Spleen (tissue), 11 donors: ENCODE data around the gene XPC. TPM values are rescaled to one million over a fixed set of nuclear protein-coding genes. Genes with fewer than 3 reads are reported as not detected.
A peak's percentile ranks its signal among the peaks of the same experiment; 100 is the strongest.

Experiments
- DNase-seq: peaks from one replicate; pipeline ENCODE4 v3.0.0-alpha.2; 2020
- H3K27ac ChIP-seq, 8 donors: fragments of 200-600 bp; sonication (generic) in 7 of 8; 1 replicate in 4 of 8; 2 replicates in 4 of 8; pipeline versions ENCODE4 v1.5.0 to v1.8.0; 2016 to 2021; ENCODE audit warnings: inconsistent platforms in 4 of 8, mild to moderate bottlenecking in 4 of 8, moderate library complexity in 1 of 8
- H3K27me3 ChIP-seq, 7 donors: fragments of 200-600 bp; sonication (generic) in 6 of 7; replicated peaks in 1 of 7; 1 replicate in 4 of 7; 2 replicates in 3 of 7; pipeline versions ENCODE4 v1.5.0 to v1.8.0; 2016 to 2021; ENCODE audit warnings: inconsistent platforms in 3 of 7, mild to moderate bottlenecking in 1 of 7
- H3K36me3 ChIP-seq, 6 donors: fragments of 200-600 bp; sonication (generic) in 5 of 6; 1 replicate in 4 of 6; 2 replicates in 2 of 6; pipeline versions ENCODE4 v1.5.0 to v1.8.0; 2016 to 2021; ENCODE audit warnings: inconsistent platforms in 2 of 6
- H3K4me1 ChIP-seq, 6 donors: fragments of 200-600 bp; sonication (generic) in 5 of 6; 1 replicate in 3 of 6; 2 replicates in 3 of 6; pipeline versions ENCODE4 v1.5.0 to v1.8.0; 2016 to 2021; ENCODE audit warnings: inconsistent platforms in 3 of 6
- H3K4me3 ChIP-seq, 8 donors: fragments of 200-600 bp; sonication (generic) in 7 of 8; 1 replicate in 4 of 8; 2 replicates in 4 of 8; pipeline versions ENCODE4 v1.5.0 to v1.8.0; 2016 to 2021; ENCODE audit warnings: inconsistent platforms in 4 of 8, mild to moderate bottlenecking in 4 of 8, moderate library complexity in 2 of 8
- H3K9me3 ChIP-seq, 8 donors: fragments of 200-600 bp; sonication (generic) in 7 of 8; 1 replicate in 4 of 8; 2 replicates in 4 of 8; pipeline versions ENCODE4 v1.5.0 to v1.8.0; 2016 to 2021; ENCODE audit warnings: inconsistent platforms in 4 of 8
- CTCF ChIP-seq, 11 experiments: fragments of 200-600 bp in 7 of 11; fragments of 450-650 bp in 4 of 11; sonication (generic) in 4 of 11; IDR thresholded peaks in 8 of 11; conservative IDR thresholded peaks in 3 of 11; 1 replicate in 7 of 11; 2 replicates in 4 of 11; pipeline versions ENCODE4 v1.4.0 to v1.8.0; 2016 to 2021; ENCODE audit warnings: antibody characterized with exemption in 11 of 11, inconsistent platforms in 4 of 11, mild to moderate bottlenecking in 1 of 11
- POLR2A ChIP-seq, 3 donors: fragments of 450-650 bp; IDR thresholded peaks; one replicate each; pipeline ENCODE4 v1.5.1; 2017; ENCODE audit warnings: antibody characterized with exemption in 3 of 3, mild to moderate bottlenecking in 1 of 3
- POLR2AphosphoS5 ChIP-seq, 3 donors: sonication (generic); formaldehyde crosslinking; IDR thresholded peaks; one replicate each; pipeline ENCODE4 v1.5.1; 2017; ENCODE audit warnings: antibody characterized with exemption in 3 of 3
- WGBS, 5 donors: extraction: QIAGEN DNeasy Blood & Tissue Kit in 3 of 5; methylation state at CpG; one replicate each; pipeline versions ENCODE4 v1.1.5 to v1.1.7; 2013 to 2018; 5-methylcytosine and 5-hydroxymethylcytosine counted together
- intact Hi-C: fragments of 100-400 bp; cut with DNase I; formaldehyde crosslinking; loops from one replicate; pipeline ENCODE4 v1.15.0; 2023; ENCODE audit warnings: low total_unique reads
- polyA plus RNA-seq, 3 donors: library from polyadenylated mRNA; stranded (reverse); fragments of 200-250 nt; gene quantifications; one replicate each; pipeline ENCODE4 v1.2.1, GENCODE V29; 2013
- total RNA-seq, 7 donors: library from RNA; depleted of rRNA in 3 of 7; stranded (reverse); fragments of >200 nt in 3 of 7; fragmentation: NEBNext Ultra II Directional in 4 of 7; extraction: Animal tissue kit (Norgen Biotek cat#: 25700) in 4 of 7; gene quantifications; one replicate each; pipeline versions ENCODE4 v1.1.0 to v1.2.1, GENCODE V29; 2016 to 2021
- donor health status: healthy with polysubstance abuse.
- donor health status: DM: no; HTN: no; CAD: no; lungs with moderate emphysema.
- donor health status: DM: no; HTN: no; CAD: no.
- donor health status: Bipolar disorder and iron deficiency.
- donor health status: healthy.
- donor health status: DM: no; HTN: no; CAD: no.
- donor health status: DM: yes; HTN: yes; CAD: no.

Gene XPC
- total and polyA plus RNA-seq, 10 donors: 16.1 to 65.6 (median 47.3) TPM

GRCh38 chr3:14137445-14137844, 41.0 kb downstream of the XPC start:
- no peaks in the 10 kb centered on the region for H3K27me3 ChIP-seq
- peaks cover 0 to 15% (median 6%) of the 10 kb centered on the region in 6 donors for H3K4me1 ChIP-seq
- WGBS, 5 donors: 68 to 87% (median 74%) methylated on average over 2 to 3 of the region's 3 CpGs
- peak overlapping the region in 1 of 8 donors; percentile 21 for H3K27ac ChIP-seq
- intact Hi-C loops: no loop called here
- H3K4me3 ChIP-seq: no peak overlapping the region
- DNase-seq: no peak
- TF ChIP-seq POLR2AphosphoS5 (IDR thresholded peaks at IDR 0.05) (peak in 2 of 3 donors; percentile 17 to 24), CTCF (IDR thresholded peaks at IDR 0.05 in 8 of 11, conservative IDR thresholded peaks at IDR 0.05 in 3 of 11) (no peak), POLR2A (IDR thresholded peaks at IDR 0.05) (no peak)
- H3K36me3 ChIP-seq: peaks cover 0 to 100% (median 81%) of the 10 kb centered on the region in 6 donors
- H3K9me3 ChIP-seq: no peaks in the 10 kb centered on the region

GRCh38 chr3:14137004-14137403, 41.4 kb downstream of the XPC start:
- Histone ChIP-seq H3K4me1 (peaks cover 0 to 11% (median 3%) of the 10 kb centered on the region in 6 donors), H3K9me3 (no peaks in the 10 kb centered on the region), H3K27ac (peak overlapping the region in 1 of 8 donors; percentile 21), H3K27me3 (no peaks in the 10 kb centered on the region), H3K36me3 (peaks cover 2 to 100% (median 82%) of the 10 kb centered on the region in 6 donors), H3K4me3 (no peak overlapping the region)
- TF ChIP-seq POLR2A (IDR thresholded peaks at IDR 0.05): no peak
- no peak for TF ChIP-seq POLR2AphosphoS5 (IDR thresholded peaks at IDR 0.05)
- no peak for TF ChIP-seq CTCF (IDR thresholded peaks at IDR 0.05 in 8 of 11, conservative IDR thresholded peaks at IDR 0.05 in 3 of 11)
- DNase-seq: no peak
- WGBS, 5 donors: 90 to 94% (median 92%) methylated on average over 3 of the region's 3 CpGs; no CpG with 5 or more reads in 1 of the 5 donors
- intact Hi-C loops: no loop called here

DNA sequence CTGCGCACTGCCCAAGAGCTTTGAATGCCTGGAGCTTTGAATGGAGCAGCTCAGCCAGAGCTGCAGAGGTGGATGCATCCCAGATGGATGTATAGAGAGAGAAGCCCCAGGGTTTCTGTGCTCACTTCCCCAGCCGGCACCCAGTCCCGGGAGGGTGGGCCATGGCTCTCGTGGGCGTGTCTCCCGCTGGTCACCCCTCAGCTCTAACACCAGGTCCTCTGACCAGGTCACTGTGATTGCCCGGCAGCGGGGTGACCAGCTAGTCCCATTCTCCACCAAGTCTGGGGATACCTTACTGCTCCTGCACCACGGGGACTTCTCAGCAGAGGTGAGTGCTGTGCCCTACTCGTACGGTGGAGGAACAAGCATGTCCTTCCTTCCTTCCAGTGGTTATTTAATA, 42.8 kb downstream of the XPC start:
- intact Hi-C loops: no loop called here
- no peak for TF ChIP-seq POLR2A (IDR thresholded peaks at IDR 0.05)
- TF ChIP-seq POLR2AphosphoS5 (IDR thresholded peaks at IDR 0.05): peak in 1 of 3 donors; percentile 15
- no peak for TF ChIP-seq CTCF (IDR thresholded peaks at IDR 0.05 in 8 of 11, conservative IDR thresholded peaks at IDR 0.05 in 3 of 11)
- no peak for DNase-seq
- WGBS, 5 donors: 81 to 96% (median 89%) methylated on average over 11 of the region's 11 CpGs
- Histone ChIP-seq H3K9me3 (no peaks in the 10 kb centered on the region), H3K27ac (no peak overlapping the region), H3K4me1 (peaks cover 0 to 6% (median 0%) of the 10 kb centered on the region in 6 donors), H3K4me3 (no peak overlapping the region), H3K36me3 (peaks cover 2 to 100% (median 82%) of the 10 kb centered on the region in 6 donors), H3K27me3 (no peaks in the 10 kb centered on the region)

DNA sequence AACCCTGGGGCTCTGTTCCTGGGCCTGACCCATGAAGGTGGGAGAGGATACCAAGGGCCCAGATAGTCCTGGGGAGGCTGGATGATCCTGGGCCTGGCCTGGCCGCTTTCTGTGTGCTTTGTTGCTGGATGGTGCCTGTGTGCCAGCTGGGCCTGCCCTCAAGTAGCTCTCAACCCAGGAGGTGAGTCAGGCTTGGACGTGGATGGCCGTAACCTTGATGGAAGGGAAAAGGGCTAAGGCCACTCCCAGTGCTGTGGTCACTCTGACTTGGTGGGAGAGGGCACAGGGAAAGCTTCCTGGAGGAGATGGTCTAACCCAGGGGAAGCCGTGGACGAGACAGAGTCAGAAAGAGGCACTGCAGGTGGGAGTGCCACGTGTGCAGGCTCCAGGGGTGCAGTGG, 44.1 kb downstream of the XPC start:
- intact Hi-C loops: no loop called here
- TF ChIP-seq POLR2AphosphoS5 (IDR thresholded peaks at IDR 0.05) (no peak), POLR2A (IDR thresholded peaks at IDR 0.05) (no peak), CTCF (IDR thresholded peaks at IDR 0.05 in 8 of 11, conservative IDR thresholded peaks at IDR 0.05 in 3 of 11) (no peak)
- peaks cover 0 to 6% (median 0%) of the 10 kb centered on the region in 6 donors for H3K4me1 ChIP-seq
- H3K27ac ChIP-seq: no peak overlapping the region
- no peaks in the 10 kb centered on the region for H3K9me3 ChIP-seq
- no peak for DNase-seq
- H3K36me3 ChIP-seq: peaks cover 2 to 100% (median 86%) of the 10 kb centered on the region in 6 donors
- H3K27me3 ChIP-seq: no peaks in the 10 kb centered on the region
- no peak overlapping the region for H3K4me3 ChIP-seq
- WGBS, 5 donors: 82 to 91% (median 85%) methylated on average over 5 to 6 of the region's 6 CpGs
